ENCODE measurements around the gene YWHAQ. TPM values are rescaled to one million over a fixed set of nuclear protein-coding genes. Genes with fewer than 3 reads are reported as not detected.

YWHAQ gene
- total RNA-seq, 2 experiments from 2014 or later = 95.8 to 101 TPM

- H3K9me3 Mint-ChIP-seq = no peaks in the 10 kb centered on the region
- H3K27me3 Mint-ChIP-seq = no peaks in the 10 kb centered on the region
- Histone ChIP-seq H3K9me3 (ENCODE audit: control insufficient read depth in 1 of 2, insufficient read depth in 1 of 2, low read length in 2 of 2) (no peaks in the 10 kb centered on the region), H3K4me3 (ENCODE audit: low read length) (no peak overlapping the region), H3K36me3 (ENCODE audit: insufficient read depth, low read length) (no peaks in the 10 kb centered on the region), H3K4me1 (ENCODE audit: insufficient read depth, low read length) (peaks cover 55% of the 10 kb centered on the region), H3K27me3 (ENCODE audit: control insufficient read depth in 1 of 2, insufficient read depth in 2 of 2, low read length in 2 of 2) (no peaks in the 10 kb centered on the region), H3K27ac (ENCODE audit: low read depth in 1 of 2, low read length in 2 of 2) (no peak overlapping the region)
- intact Hi-C loops (cut with DNase I, micrococcal nuclease) = no loop called here
- DNase-seq = peak in 3 of 14 experiments; percentile 39 to 46 (median 40)
- H3K4me1 Mint-ChIP-seq (ENCODE audit: low read depth) = peaks cover 74% of the 10 kb centered on the region
- CTCF ChIA-PET = no interaction called here
- ATAC-seq (ENCODE audit: poor library complexity) = peak; percentile 50
- peak overlapping the region; percentile 66 for H3K4me3 Mint-ChIP-seq
- POLR2A ChIA-PET = interaction anchor here (0.9 kb wide), 1 partner anchor 8 kb away, joined by 3 read pairs; no protein-coding TSS in a partner anchor
- no peak for TF ChIP-seq CTCF (IDR thresholded peaks at IDR 0.05)
- peak overlapping the region; percentile 70 for H3K27ac Mint-ChIP-seq
- peaks cover 19% of the 10 kb centered on the region for H3K36me3 Mint-ChIP-seq (ENCODE audit: low read depth)
These were observed 82.3 kb downstream of the YWHAQ start for GRCh38 chr2:9548506-9548905.

- peak overlapping the region; percentile 2 for H3K4me3 Mint-ChIP-seq
- no peaks in the 10 kb centered on the region for H3K9me3 Mint-ChIP-seq
- Histone ChIP-seq H3K4me3 (ENCODE audit: low read length) (no peak overlapping the region), H3K27me3 (ENCODE audit: control insufficient read depth in 1 of 2, insufficient read depth in 2 of 2, low read length in 2 of 2) (no peaks in the 10 kb centered on the region), H3K4me1 (ENCODE audit: insufficient read depth, low read length) (peaks cover 51% of the 10 kb centered on the region), H3K9me3 (ENCODE audit: control insufficient read depth in 1 of 2, insufficient read depth in 1 of 2, low read length in 2 of 2) (no peaks in the 10 kb centered on the region), H3K36me3 (ENCODE audit: insufficient read depth, low read length) (no peaks in the 10 kb centered on the region), H3K27ac (ENCODE audit: low read depth in 1 of 2, low read length in 2 of 2) (no peak overlapping the region)
- H3K36me3 Mint-ChIP-seq (ENCODE audit: low read depth) = peaks cover 26% of the 10 kb centered on the region
- intact Hi-C loops (cut with DNase I, micrococcal nuclease) = no loop called here
- no peak for DNase-seq
- H3K4me1 Mint-ChIP-seq (ENCODE audit: low read depth) = peaks cover 72% of the 10 kb centered on the region
- POLR2A ChIA-PET = no interaction called here
- H3K27ac Mint-ChIP-seq = peak overlapping the region; percentile 40
- CTCF ChIA-PET = no interaction called here
- no peak for ATAC-seq (ENCODE audit: poor library complexity)
- H3K27me3 Mint-ChIP-seq = no peaks in the 10 kb centered on the region
- TF ChIP-seq CTCF (IDR thresholded peaks at IDR 0.05) = no peak
These were observed 83.4 kb downstream of the YWHAQ start for GRCh38 chr2:9547262-9547991.

GRCh38 chr2:9545502-9545901 lies 85.3 kb downstream of the YWHAQ start:
- H3K4me3 Mint-ChIP-seq = no peak overlapping the region
- no peaks in the 10 kb centered on the region for H3K27me3 ChIP-seq (ENCODE audit: control insufficient read depth in 1 of 2, insufficient read depth in 2 of 2, low read length in 2 of 2)
- H3K27ac Mint-ChIP-seq = no peak overlapping the region
- ATAC-seq (ENCODE audit: poor library complexity) (no peak), DNase-seq (no peak)
- H3K27me3 Mint-ChIP-seq = no peaks in the 10 kb centered on the region
- ChIA-PET CTCF (no interaction called here), POLR2A (no interaction called here)
- no peak overlapping the region for H3K4me3 ChIP-seq (ENCODE audit: low read length)
- H3K4me1 Mint-ChIP-seq (ENCODE audit: low read depth) = peaks cover 59% of the 10 kb centered on the region
- no peaks in the 10 kb centered on the region for H3K9me3 ChIP-seq (ENCODE audit: control insufficient read depth in 1 of 2, insufficient read depth in 1 of 2, low read length in 2 of 2)
- no peak for TF ChIP-seq CTCF (IDR thresholded peaks at IDR 0.05)
- no peaks in the 10 kb centered on the region for H3K9me3 Mint-ChIP-seq
- intact Hi-C loops (cut with DNase I, micrococcal nuclease) = no loop called here
- peaks cover 41% of the 10 kb centered on the region for H3K4me1 ChIP-seq (ENCODE audit: insufficient read depth, low read length)
- peaks cover 41% of the 10 kb centered on the region for H3K36me3 Mint-ChIP-seq (ENCODE audit: low read depth)
- H3K27ac ChIP-seq (ENCODE audit: low read depth in 1 of 2, low read length in 2 of 2) = no peak overlapping the region
- peaks cover 11% of the 10 kb centered on the region for H3K36me3 ChIP-seq (ENCODE audit: insufficient read depth, low read length)
